B cell (primary cell): ENCODE data around the gene RAD50. TPM values are rescaled to one million over a fixed set of nuclear protein-coding genes. Genes with fewer than 3 reads are reported as not detected.

Experiments used
- ATAC-seq: fragments of 200-7000 bp; cut with Tn5 transposase; one replicate; pipeline ENCODE4 v1.10.0; 2021; ENCODE audit warnings: low read depth, mild to moderate bottlenecking, moderate number of reproducible peaks, moderate library complexity
- CTCF ChIA-PET: fragments of 350-600 bp; sonication (Branson Sonifier 250); formaldehyde crosslinking; loops from one replicate; lab custom pipeline; 2021; ENCODE audit warnings: antibody characterized with exemption, inconsistent platforms; lab: Charles Lee
- POLR2A ChIA-PET: fragments of 350-600 bp; sonication (Branson Sonifier 250); formaldehyde crosslinking; loops from one replicate; lab custom pipeline; 2021; ENCODE audit warnings: antibody characterized with exemption; lab: Charles Lee
- DNase-seq: peaks from one replicate; pipeline ENCODE4 v3.0.0; 2013
- H2AFZ ChIP-seq: 2 replicates; pipeline ENCODE4 v1.6.1; 2012; ENCODE audit warnings: mild to moderate bottlenecking, low read depth, low read length; ENCODE audit not compliant: insufficient read depth, poor library complexity, severe bottlenecking
- H3K27ac ChIP-seq, 2 donors: 1 replicate in 1 of 2; 2 replicates in 1 of 2; pipeline ENCODE4 v1.5.1; 2012 to 2013; ENCODE audit warnings: low read length in 2 of 2, mild to moderate bottlenecking in 2 of 2, moderate library complexity in 1 of 2
- H3K27me3 ChIP-seq, 4 experiments: fragments of 200-600 bp in 1 of 4; sonication (generic) in 1 of 4; replicated peaks in 1 of 4; 1 replicate in 2 of 4; 2 replicates in 2 of 4; pipeline versions ENCODE4 v1.6.1 to v1.7.0; 2013 to 2016; ENCODE audit warnings: low read length in 3 of 4, mild to moderate bottlenecking in 2 of 4, mixed read lengths in 1 of 4, moderate library complexity in 1 of 4; ENCODE audit not compliant: insufficient read depth in 4 of 4, control insufficient read depth in 3 of 4; ENCODE audit errors: control extremely low read depth in 1 of 4
- H3K36me3 ChIP-seq, 2 experiments: replicated peaks in 1 of 2; 1 replicate in 1 of 2; 2 replicates in 1 of 2; pipeline versions ENCODE4 v1.6.1 to v1.7.1; 2013; ENCODE audit warnings: low read length in 1 of 2; ENCODE audit not compliant: insufficient read depth in 2 of 2, control insufficient read depth in 1 of 2; ENCODE audit errors: control extremely low read depth in 1 of 2, extremely low read depth in 1 of 2
- H3K4me1 ChIP-seq, 2 donors: fragments of 200-600 bp in 1 of 2; sonication (generic) in 1 of 2; 1 replicate in 1 of 2; 2 replicates in 1 of 2; pipeline versions ENCODE4 v1.5.1 to v1.6.1; 2013 to 2017; ENCODE audit warnings: low read length in 2 of 2; ENCODE audit not compliant: control insufficient read depth in 2 of 2, insufficient read depth in 2 of 2
- H3K4me2 ChIP-seq: replicated peaks from 2 replicates; pipeline ENCODE3; 2012; ENCODE audit warnings: mild to moderate bottlenecking, low read depth, low read length; ENCODE audit not compliant: poor library complexity, severe bottlenecking
- H3K4me3 ChIP-seq, 5 experiments: fragments of 200-600 bp in 1 of 5; sonication (generic) in 1 of 5; 1 replicate in 3 of 5; 2 replicates in 2 of 5; pipeline versions ENCODE4 v1.5.1 to v1.7.0; 2011 to 2016; ENCODE audit warnings: low read length in 4 of 5, mild to moderate bottlenecking in 4 of 5, low read depth in 2 of 5, control low read depth in 1 of 5, moderate library complexity in 1 of 5; ENCODE audit not compliant: insufficient read depth in 1 of 5; ENCODE audit errors: control extremely low read depth in 1 of 5, extremely low read depth in 1 of 5
- H3K79me2 ChIP-seq: fragments of 200-600 bp; sonication (generic); one replicate; pipeline ENCODE4 v1.6.0; 2016; ENCODE audit warnings: low read length; ENCODE audit not compliant: control insufficient read depth, insufficient read depth
- H3K9ac ChIP-seq: fragments of 200-600 bp; sonication (generic); 2 replicates; pipeline ENCODE4 v1.6.1; 2017; ENCODE audit warnings: mild to moderate bottlenecking, low read length, moderate library complexity
- H3K9me3 ChIP-seq, 3 donors: one replicate each; pipeline versions ENCODE4 v1.6.1 to v1.7.1; 2013; ENCODE audit warnings: low read length in 2 of 3; ENCODE audit not compliant: control insufficient read depth in 2 of 3, insufficient read depth in 1 of 3; ENCODE audit errors: control extremely low read depth in 1 of 3
- H4K20me1 ChIP-seq: 2 replicates; pipeline ENCODE4 v1.6.0; 2012; ENCODE audit warnings: mild to moderate bottlenecking, low read length; ENCODE audit not compliant: insufficient read depth, control insufficient read depth, poor library complexity, severe bottlenecking
- H3K27ac Mint-ChIP-seq: one replicate; pipeline ENCODE4 v1.8.0; 2021; ENCODE audit warnings: mixed read lengths
- H3K27me3 Mint-ChIP-seq: one replicate; pipeline ENCODE4 v1.8.0; 2021; ENCODE audit warnings: mixed read lengths
- H3K4me1 Mint-ChIP-seq: one replicate; pipeline ENCODE4 v1.8.0; 2021; ENCODE audit warnings: mixed read lengths
- H3K4me3 Mint-ChIP-seq: one replicate; pipeline ENCODE4 v1.8.0; 2021; ENCODE audit warnings: mixed read lengths
- H3K9me3 Mint-ChIP-seq: one replicate; pipeline ENCODE4 v1.8.0; 2022; ENCODE audit warnings: mixed read lengths; ENCODE audit not compliant: insufficient read depth
- EZH2 ChIP-seq: IDR thresholded peaks from 2 replicates; pipeline ENCODE4 v1.6.1; 2012; ENCODE audit warnings: borderline replicate concordance, low read depth, mild to moderate bottlenecking, moderate library complexity, low read length; ENCODE audit not compliant: insufficient read depth, poor library complexity, severe bottlenecking
- WGBS: methylation state at CpG from one replicate; pipeline ENCODE4 v1.1.5; 2013; ENCODE audit warnings: missing lambda C conversion rate; ENCODE audit not compliant: insufficient coverage; 5-methylcytosine and 5-hydroxymethylcytosine counted together
- intact Hi-C: fragments of 100-400 bp; cut with micrococcal nuclease; formaldehyde crosslinking; loops from one replicate; pipeline ENCODE4 v1.10.0; 2022
- polyA plus RNA-seq: library from polyadenylated mRNA; depleted of rRNA; stranded (reverse); fragments of >200 nt; gene quantifications from 2 replicates; pipeline ENCODE4 v1.2.3, GENCODE V29; 2012
- total RNA-seq, 2 donors: library from RNA; stranded (reverse); fragments of 120-200 nt in 1 of 2; gene quantifications; 1 replicate in 1 of 2; 2 replicates in 1 of 2; pipeline versions ENCODE4 v1.2.3 to v1.2.4, GENCODE V29; 2013 to 2022
- TF ChIP-seq, protein P1 (sequence below): fragments of 200-600 bp; IDR thresholded peaks from one replicate; pipeline ENCODE4 v1.8.0; 2022; ENCODE audit warnings: antibody characterized with exemption, mild to moderate bottlenecking

RAD50 gene
- total and polyA plus RNA-seq, 2 donors (not counting 1 experiment from before 2014, with no cell fraction given), result 11.2 to 32.7 TPM

DNA sequence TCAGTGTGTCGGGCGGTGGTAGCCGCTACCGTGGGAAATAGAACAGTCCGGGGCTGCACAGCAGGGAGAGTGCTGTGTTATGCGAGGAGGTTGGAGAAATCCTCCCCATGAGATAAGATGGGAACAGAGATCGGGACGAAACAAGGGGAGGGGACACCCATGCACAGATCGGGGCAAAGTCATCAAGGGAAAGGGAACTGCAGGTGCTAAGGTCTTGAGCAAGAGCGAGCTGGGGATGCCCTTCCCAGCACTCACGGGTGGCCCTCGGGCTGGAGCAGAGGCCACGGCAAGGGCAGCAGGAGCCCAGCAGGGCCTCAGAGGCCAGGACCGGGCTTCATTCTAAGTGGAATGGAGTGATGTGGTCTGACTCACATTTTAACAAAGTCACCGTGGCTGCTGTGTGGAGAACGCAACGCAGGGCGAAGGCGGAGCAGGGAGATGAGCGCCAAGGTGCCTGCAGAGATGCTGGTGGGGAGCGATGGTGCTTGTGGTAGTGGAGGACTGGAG, 108.8 kb downstream of the RAD50 start:
- no peaks in the 10 kb centered on the region for H3K36me3 ChIP-seq
- Mint-ChIP-seq H3K27me3 (peaks cover 5% of the 10 kb centered on the region), H3K4me1 (peaks cover 30% of the 10 kb centered on the region), H3K9me3 (no peaks in the 10 kb centered on the region), H3K4me3 (no peak overlapping the region), H3K27ac (no peak overlapping the region)
- H3K9ac ChIP-seq, result no peak overlapping the region
- intact Hi-C loops, result no loop called here
- no peaks in the 10 kb centered on the region for H4K20me1 ChIP-seq
- ChIA-PET POLR2A (no interaction called here), CTCF (no interaction called here)
- H3K9me3 ChIP-seq, result peaks cover 0 to 2% (median 0%) of the 10 kb centered on the region in 3 donors
- no peak overlapping the region for H3K4me2 ChIP-seq
- H2AFZ ChIP-seq, result no peak overlapping the region
- TF ChIP-seq, protein P1, sequence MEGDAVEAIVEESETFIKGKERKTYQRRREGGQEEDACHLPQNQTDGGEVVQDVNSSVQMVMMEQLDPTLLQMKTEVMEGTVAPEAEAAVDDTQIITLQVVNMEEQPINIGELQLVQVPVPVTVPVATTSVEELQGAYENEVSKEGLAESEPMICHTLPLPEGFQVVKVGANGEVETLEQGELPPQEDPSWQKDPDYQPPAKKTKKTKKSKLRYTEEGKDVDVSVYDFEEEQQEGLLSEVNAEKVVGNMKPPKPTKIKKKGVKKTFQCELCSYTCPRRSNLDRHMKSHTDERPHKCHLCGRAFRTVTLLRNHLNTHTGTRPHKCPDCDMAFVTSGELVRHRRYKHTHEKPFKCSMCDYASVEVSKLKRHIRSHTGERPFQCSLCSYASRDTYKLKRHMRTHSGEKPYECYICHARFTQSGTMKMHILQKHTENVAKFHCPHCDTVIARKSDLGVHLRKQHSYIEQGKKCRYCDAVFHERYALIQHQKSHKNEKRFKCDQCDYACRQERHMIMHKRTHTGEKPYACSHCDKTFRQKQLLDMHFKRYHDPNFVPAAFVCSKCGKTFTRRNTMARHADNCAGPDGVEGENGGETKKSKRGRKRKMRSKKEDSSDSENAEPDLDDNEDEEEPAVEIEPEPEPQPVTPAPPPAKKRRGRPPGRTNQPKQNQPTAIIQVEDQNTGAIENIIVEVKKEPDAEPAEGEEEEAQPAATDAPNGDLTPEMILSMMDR, result no peak
- no peak for TF ChIP-seq EZH2
- ATAC-seq (no peak), DNase-seq (no peak)
- 98% methylated on average over 14 of the region's 21 CpGs for WGBS
- no peak overlapping the region for H3K27ac ChIP-seq
- H3K79me2 ChIP-seq, result no peaks in the 10 kb centered on the region
- H3K27me3 ChIP-seq, result no peaks in the 10 kb centered on the region
- peaks cover 0 to 16% of the 10 kb centered on the region in 2 donors for H3K4me1 ChIP-seq
- no peak overlapping the region for H3K4me3 ChIP-seq

DNA sequence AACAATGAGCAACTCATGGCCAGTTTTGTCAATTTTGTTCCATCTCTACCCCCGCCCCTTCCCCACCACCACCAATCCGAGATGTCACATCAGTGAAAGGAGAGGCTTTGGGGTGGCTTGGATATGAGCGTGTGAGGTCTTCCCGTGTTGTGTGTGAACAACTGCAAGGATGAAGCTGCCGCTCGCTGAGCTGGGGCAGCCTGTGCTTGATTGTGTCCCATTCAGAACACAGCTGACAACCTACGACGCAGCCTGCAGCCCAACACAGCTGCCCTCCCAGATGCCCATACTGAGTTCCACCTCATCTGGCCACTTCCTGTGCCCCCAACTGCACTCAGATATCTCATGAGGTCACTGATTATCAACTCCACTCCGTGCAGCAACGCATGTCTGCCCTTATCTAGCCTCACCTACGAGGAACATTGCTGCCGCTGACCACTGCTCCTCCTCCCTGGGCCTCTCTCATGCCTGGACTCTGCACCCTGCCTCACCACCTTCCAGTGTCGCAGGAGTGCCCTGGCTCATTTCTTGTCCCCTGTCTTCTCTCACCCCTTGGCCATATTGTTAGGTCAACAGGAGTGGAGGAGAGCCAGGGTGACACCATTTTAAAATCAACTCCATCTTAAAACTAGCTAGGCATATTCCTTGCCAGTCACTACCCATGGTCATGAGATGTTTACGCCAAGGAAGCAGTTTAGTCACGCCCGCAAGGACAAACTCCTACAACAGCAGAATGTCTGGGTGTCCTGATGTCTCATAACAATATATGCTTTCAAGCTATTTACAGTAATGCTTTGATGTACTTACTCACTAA, 109.7 kb downstream of the RAD50 start:
- Histone ChIP-seq H3K9me3 (peaks cover 0 to 5% (median 0%) of the 10 kb centered on the region in 3 donors), H3K27me3 (peaks cover 0 to 3% (median 0%) of the 10 kb centered on the region in 4 experiments), H3K4me3 (no peak overlapping the region), H3K79me2 (no peaks in the 10 kb centered on the region), H3K4me1 (peaks cover 0 to 12% of the 10 kb centered on the region in 2 donors), H3K9ac (no peak overlapping the region), H3K27ac (no peak overlapping the region), H3K36me3 (no peaks in the 10 kb centered on the region), H3K4me2 (no peak overlapping the region), H4K20me1 (no peaks in the 10 kb centered on the region), H2AFZ (no peak overlapping the region)
- TF ChIP-seq EZH2, result no peak
- TF ChIP-seq, protein P1, result no peak
- no peak for DNase-seq
- ATAC-seq, result no peak
- ChIA-PET POLR2A (no interaction called here), CTCF (interaction anchor here (1.1 kb wide), 1 partner anchor 18 kb away, joined by 3 read pairs; no protein-coding TSS in a partner anchor)
- H3K27ac Mint-ChIP-seq, result no peak overlapping the region
- peaks cover 24% of the 10 kb centered on the region for H3K4me1 Mint-ChIP-seq
- H3K9me3 Mint-ChIP-seq, result no peaks in the 10 kb centered on the region
- intact Hi-C loops, result no loop called here
- H3K4me3 Mint-ChIP-seq, result no peak overlapping the region
- peaks cover 9% of the 10 kb centered on the region for H3K27me3 Mint-ChIP-seq
- 92% methylated on average over 11 of the region's 16 CpGs for WGBS
